Neuronal stem cell (in vitro differentiated cells): Measurements from ENCODE around the gene APBB2.

Experiments
- DNase-seq: peaks from one replicate; pipeline ENCODE4 v3.0.0-alpha.2; 2013; ENCODE audit warnings: low spot score
- H2AFZ ChIP-seq: one replicate; pipeline ENCODE4 v1.6.1; 2013; ENCODE audit warnings: mild to moderate bottlenecking, low read length, inconsistent platforms
- H2AK5ac ChIP-seq: 2 replicates; pipeline ENCODE4 v1.6.1; 2013; ENCODE audit warnings: low read depth, mild to moderate bottlenecking, inconsistent platforms, low read length, moderate library complexity, mixed read lengths
- H2BK120ac ChIP-seq: 2 replicates; pipeline ENCODE4 v1.6.1; 2013; ENCODE audit warnings: low read depth, mild to moderate bottlenecking, inconsistent platforms, low read length, moderate library complexity, mixed read lengths
- H2BK12ac ChIP-seq: one replicate; pipeline ENCODE4 v1.6.1; 2013; ENCODE audit warnings: low read length, inconsistent platforms
- H2BK15ac ChIP-seq: 2 replicates; pipeline ENCODE4 v1.6.1; 2013; ENCODE audit warnings: mild to moderate bottlenecking, low read length, inconsistent platforms, mixed read lengths
- H2BK5ac ChIP-seq: one replicate; pipeline ENCODE4 v1.6.1; 2013; ENCODE audit warnings: inconsistent platforms, mild to moderate bottlenecking, low read length, moderate library complexity
- H3K14ac ChIP-seq: one replicate; pipeline ENCODE4 v1.6.1; 2013; ENCODE audit warnings: low read length, inconsistent platforms
- H3K18ac ChIP-seq: 2 replicates; pipeline ENCODE4 v1.6.1; 2013; ENCODE audit warnings: low read length, inconsistent platforms
- H3K23ac ChIP-seq: 2 replicates; pipeline ENCODE4 v1.6.1; 2013; ENCODE audit warnings: low read depth, mild to moderate bottlenecking, mixed read lengths, low read length, inconsistent platforms; ENCODE audit not compliant: poor library complexity
- H3K27ac ChIP-seq: replicated peaks from 3 replicates; pipeline ENCODE4 v1.5.1; 2013; ENCODE audit warnings: low read length, inconsistent platforms
- H3K27me3 ChIP-seq, 3 experiments: 2 replicates each; pipeline ENCODE4 v1.6.1; 2013; ENCODE audit warnings: low read length in 3 of 3, mild to moderate bottlenecking in 2 of 3, inconsistent platforms in 1 of 3, low read depth in 1 of 3, mixed read lengths in 1 of 3, moderate library complexity in 1 of 3; ENCODE audit not compliant: control insufficient read depth in 3 of 3, insufficient read depth in 3 of 3
- H3K36me3 ChIP-seq, 2 donors: replicated peaks in 1 of 2; 2 replicates each; pipeline ENCODE4 v1.6.1; 2013; ENCODE audit warnings: low read length in 2 of 2; ENCODE audit not compliant: control insufficient read depth in 2 of 2, insufficient read depth in 2 of 2
- H3K4ac ChIP-seq: 2 replicates; pipeline ENCODE4 v1.6.1; 2013; ENCODE audit warnings: inconsistent platforms, mild to moderate bottlenecking, low read length, moderate library complexity
- H3K4me1 ChIP-seq, 2 donors: 1 replicate in 1 of 2; 2 replicates in 1 of 2; pipeline ENCODE4 v1.6.1; 2013; ENCODE audit warnings: low read length in 2 of 2, low read depth in 1 of 2; ENCODE audit not compliant: control insufficient read depth in 2 of 2, insufficient read depth in 1 of 2
- H3K4me2 ChIP-seq: one replicate; pipeline ENCODE4 v1.6.1; 2013; ENCODE audit warnings: mild to moderate bottlenecking, low read length, inconsistent platforms; ENCODE audit not compliant: insufficient read depth, poor library complexity, severe bottlenecking
- H3K4me3 ChIP-seq, 2 donors: 2 replicates each; pipeline ENCODE4 v1.5.1; 2013; ENCODE audit warnings: low read length in 2 of 2, mild to moderate bottlenecking in 2 of 2, inconsistent platforms in 1 of 2, moderate library complexity in 1 of 2
- H3K79me1 ChIP-seq: one replicate; pipeline ENCODE4 v1.6.1; 2013; ENCODE audit warnings: low read depth, mild to moderate bottlenecking, inconsistent platforms, low read length, moderate library complexity
- H3K9ac ChIP-seq: one replicate; pipeline ENCODE4 v1.6.1; 2013; ENCODE audit warnings: mild to moderate bottlenecking, low read depth, low read length, inconsistent platforms; ENCODE audit not compliant: poor library complexity
- H3K9me3 ChIP-seq, 2 donors: replicated peaks in 1 of 2; 2 replicates each; pipeline versions ENCODE3 to v1.6.1; 2013; ENCODE audit warnings: low read length in 2 of 2, mild to moderate bottlenecking in 2 of 2, inconsistent platforms in 1 of 2, low read depth in 1 of 2, mixed read lengths in 1 of 2, moderate library complexity in 1 of 2; ENCODE audit not compliant: control insufficient read depth in 2 of 2, insufficient read depth in 1 of 2
- H4K8ac ChIP-seq: one replicate; pipeline ENCODE4 v1.6.1; 2013; ENCODE audit warnings: low read depth, mild to moderate bottlenecking, inconsistent platforms, low read length, moderate library complexity
- H4K91ac ChIP-seq: one replicate; pipeline ENCODE4 v1.6.1; 2013; ENCODE audit warnings: low read length, low read depth, mild to moderate bottlenecking, inconsistent platforms; ENCODE audit not compliant: poor library complexity
- WGBS, 2 donors: extraction: QIAGEN DNeasy Blood & Tissue Kit; methylation state at CpG; one replicate each; pipeline ENCODE4 v1.1.7; 2013; ENCODE audit warnings: missing lambda C conversion rate in 2 of 2, mixed read lengths in 1 of 2; ENCODE audit not compliant: insufficient read length in 2 of 2, insufficient replicate concordance in 1 of 2; ENCODE audit errors: extremely low coverage in 2 of 2; 5-methylcytosine and 5-hydroxymethylcytosine counted together

The APBB2 gene

GRCh38 chr4:40984051-40984450, 230.3 kb downstream of the APBB2 start:
- no peak for DNase-seq
- Histone ChIP-seq H3K27me3 (no peaks in the 10 kb centered on the region), H3K36me3 (no peaks in the 10 kb centered on the region), H4K91ac (no peak overlapping the region), H2BK120ac (no peak overlapping the region), H3K18ac (no peak overlapping the region), H2BK12ac (no peak overlapping the region), H3K4me2 (no peak overlapping the region), H3K23ac (no peak overlapping the region), H3K4me1 (peaks cover 0 to 5% of the 10 kb centered on the region in 2 donors), H3K27ac (no peak overlapping the region), H3K79me1 (no peaks in the 10 kb centered on the region), H3K14ac (no peak overlapping the region), H2AK5ac (no peak overlapping the region), H2BK5ac (no peak overlapping the region), H2BK15ac (no peak overlapping the region), H3K9me3 (no peaks in the 10 kb centered on the region), H3K9ac (no peak overlapping the region), H4K8ac (no peak overlapping the region), H3K4me3 (no peak overlapping the region), H3K4ac (no peak overlapping the region), H2AFZ (no peak overlapping the region)
- no CpG with 5 or more reads among the region's 4 CpGs for WGBS, 2 donors

- no CpG with 5 or more reads among the region's 1 CpG for WGBS, 2 donors
- no peak overlapping the region for H3K27ac ChIP-seq
- no peak for DNase-seq
Measured at GRCh38 chr4:40980318-40980883, 233.9 kb downstream of the APBB2 start.

GRCh38 chr4:40978548-40978947, 235.8 kb downstream of the APBB2 start:
- no peaks in the 10 kb centered on the region for H3K79me1 ChIP-seq
- H4K8ac ChIP-seq: no peak overlapping the region
- no peak for DNase-seq
- H3K36me3 ChIP-seq: no peaks in the 10 kb centered on the region
- H3K23ac ChIP-seq: no peak overlapping the region
- H3K27me3 ChIP-seq: no peaks in the 10 kb centered on the region
- no peak overlapping the region for H3K9ac ChIP-seq
- H3K14ac ChIP-seq: no peak overlapping the region
- no peaks in the 10 kb centered on the region for H3K9me3 ChIP-seq
- no peak overlapping the region for H2AK5ac ChIP-seq
- no peak overlapping the region for H2BK15ac ChIP-seq
- H2BK12ac ChIP-seq: no peak overlapping the region
- no peaks in the 10 kb centered on the region for H3K4me1 ChIP-seq
- no peak overlapping the region for H3K4me2 ChIP-seq
- no peak overlapping the region for H3K27ac ChIP-seq
- no peak overlapping the region for H3K18ac ChIP-seq
- H2BK120ac ChIP-seq: no peak overlapping the region
- H2BK5ac ChIP-seq: no peak overlapping the region
- no peak overlapping the region for H3K4ac ChIP-seq
- WGBS, 2 donors: no CpG with 5 or more reads among the region's 5 CpGs
- H3K4me3 ChIP-seq: no peak overlapping the region
- no peak overlapping the region for H4K91ac ChIP-seq
- H2AFZ ChIP-seq: no peak overlapping the region

More at GRCh38 chr4:40980318-40980883, 233.9 kb downstream of the APBB2 start:
- H2BK15ac ChIP-seq: no peak overlapping the region
- no peak overlapping the region for H4K91ac ChIP-seq
- H4K8ac ChIP-seq: no peak overlapping the region
- H2AK5ac ChIP-seq: no peak overlapping the region
- no peak overlapping the region for H3K4me3 ChIP-seq
- no peak overlapping the region for H2AFZ ChIP-seq
- H3K18ac ChIP-seq: no peak overlapping the region
- H3K27me3 ChIP-seq: no peaks in the 10 kb centered on the region
- H3K36me3 ChIP-seq: no peaks in the 10 kb centered on the region
- H3K9ac ChIP-seq: no peak overlapping the region
- no peak overlapping the region for H2BK120ac ChIP-seq
- no peak overlapping the region for H3K4me2 ChIP-seq
- H3K79me1 ChIP-seq: no peaks in the 10 kb centered on the region
- H2BK12ac ChIP-seq: no peak overlapping the region
- no peak overlapping the region for H2BK5ac ChIP-seq
- H3K4me1 ChIP-seq: peaks cover 0 to 5% of the 10 kb centered on the region in 2 donors
- H3K23ac ChIP-seq: no peak overlapping the region
- H3K9me3 ChIP-seq: no peaks in the 10 kb centered on the region
- no peak overlapping the region for H3K4ac ChIP-seq
- no peak overlapping the region for H3K14ac ChIP-seq

GRCh38 chr4:40976343-40976742, 238.0 kb downstream of the APBB2 start:
- H3K18ac ChIP-seq: no peak overlapping the region
- H3K79me1 ChIP-seq: no peaks in the 10 kb centered on the region
- no peak overlapping the region for H2BK120ac ChIP-seq
- no peaks in the 10 kb centered on the region for H3K4me1 ChIP-seq
- H4K8ac ChIP-seq: no peak overlapping the region
- H2BK5ac ChIP-seq: no peak overlapping the region
- H2AK5ac ChIP-seq: no peak overlapping the region
- no peak overlapping the region for H3K27ac ChIP-seq
- H3K9me3 ChIP-seq: no peaks in the 10 kb centered on the region
- H3K27me3 ChIP-seq: no peaks in the 10 kb centered on the region
- no peak overlapping the region for H3K4me2 ChIP-seq
- H3K36me3 ChIP-seq: no peaks in the 10 kb centered on the region
- no peak overlapping the region for H3K14ac ChIP-seq
- no peak overlapping the region for H3K9ac ChIP-seq
- no peak overlapping the region for H2BK12ac ChIP-seq
- no peak overlapping the region for H3K4ac ChIP-seq
- H3K23ac ChIP-seq: no peak overlapping the region
- H2BK15ac ChIP-seq: no peak overlapping the region
- no peak overlapping the region for H3K4me3 ChIP-seq
- no peak overlapping the region for H2AFZ ChIP-seq
- peak; percentile 45 for DNase-seq
- no peak overlapping the region for H4K91ac ChIP-seq
